Measurements from ENCODE around the gene GUK1. TPM values are rescaled to one million over a fixed set of nuclear protein-coding genes. Genes with fewer than 3 reads are reported as not detected.

Gene GUK1
- total and polyA plus RNA-seq, 4 donors, result 158 to 476 (median 307) TPM

GRCh38 chr1:228145463-228146416, 5.7 kb downstream of the GUK1 start:
- H3K27ac ChIP-seq (ENCODE audit: low read depth in 1 of 2, low read length in 1 of 2), result peak overlapping the region in 1 of 2 donors; percentile 4
- peaks cover 0 to 56% (median 1%) of the 10 kb centered on the region in 4 donors for H3K36me3 ChIP-seq (ENCODE audit: control insufficient read depth in 4 of 4, insufficient read depth in 4 of 4, low read length in 4 of 4)
- 89 to 94% methylated on average over 27 to 31 of the region's 31 CpGs for WGBS, 2 donors
- no peak for DNase-seq
- peaks cover 0 to 56% (median 25%) of the 10 kb centered on the region in 5 donors for H3K4me1 ChIP-seq (ENCODE audit: control insufficient read depth in 5 of 5, insufficient read depth in 5 of 5, low read length in 5 of 5)
- no peak for ATAC-seq (ENCODE audit: insufficient read depth, low FRiP score)
- TF ChIP-seq CTCF (IDR thresholded peaks at IDR 0.05; ENCODE audit: control extremely low read depth, extremely low read depth), result no peak
- H3K27me3 ChIP-seq (ENCODE audit: control insufficient read depth in 3 of 3, insufficient read depth in 3 of 3, low read length in 2 of 3), result no peaks in the 10 kb centered on the region
- H3K9ac ChIP-seq (ENCODE audit: insufficient read depth in 1 of 2, low read length in 2 of 2), result no peak overlapping the region
- H3K9me3 ChIP-seq (ENCODE audit: control insufficient read depth in 4 of 4, insufficient read depth in 3 of 4, low read length in 3 of 4), result no peaks in the 10 kb centered on the region
- H3K4me3 ChIP-seq, result no peak overlapping the region

- peaks cover 8 to 61% (median 34%) of the 10 kb centered on the region in 5 donors for H3K4me1 ChIP-seq (ENCODE audit: control insufficient read depth in 5 of 5, insufficient read depth in 5 of 5, low read length in 5 of 5)
- DNase-seq (no peak), ATAC-seq (ENCODE audit: insufficient read depth, low FRiP score) (no peak)
- no peak overlapping the region for H3K4me3 ChIP-seq
- WGBS, 2 donors, result 90 to 93% methylated on average over 18 of the region's 18 CpGs
- H3K36me3 ChIP-seq (ENCODE audit: control insufficient read depth in 4 of 4, insufficient read depth in 4 of 4, low read length in 4 of 4), result peaks cover 0 to 58% (median 1%) of the 10 kb centered on the region in 4 donors
- no peaks in the 10 kb centered on the region for H3K9me3 ChIP-seq (ENCODE audit: control insufficient read depth in 4 of 4, insufficient read depth in 3 of 4, low read length in 3 of 4)
- TF ChIP-seq CTCF (IDR thresholded peaks at IDR 0.05; ENCODE audit: control extremely low read depth, extremely low read depth), result no peak
- no peak overlapping the region for H3K9ac ChIP-seq (ENCODE audit: insufficient read depth in 1 of 2, low read length in 2 of 2)
- H3K27ac ChIP-seq (ENCODE audit: low read depth in 1 of 2, low read length in 1 of 2), result no peak overlapping the region
- H3K27me3 ChIP-seq (ENCODE audit: control insufficient read depth in 3 of 3, insufficient read depth in 3 of 3, low read length in 2 of 3), result no peaks in the 10 kb centered on the region
Observed at GRCh38 chr1:228146417-228147150, 6.5 kb downstream of the GUK1 start.

GRCh38 chr1:228147151-228147693, 7.1 kb downstream of the GUK1 start:
- Histone ChIP-seq H3K4me1 (ENCODE audit: control insufficient read depth in 5 of 5, insufficient read depth in 5 of 5, low read length in 5 of 5) (peaks cover 8 to 55% (median 30%) of the 10 kb centered on the region in 5 donors), H3K27me3 (ENCODE audit: control insufficient read depth in 3 of 3, insufficient read depth in 3 of 3, low read length in 2 of 3) (no peaks in the 10 kb centered on the region), H3K9ac (ENCODE audit: insufficient read depth in 1 of 2, low read length in 2 of 2) (no peak overlapping the region), H3K27ac (ENCODE audit: low read depth in 1 of 2, low read length in 1 of 2) (peak overlapping the region in 1 of 2 donors; percentile 22), H3K4me3 (no peak overlapping the region), H3K9me3 (ENCODE audit: control insufficient read depth in 4 of 4, insufficient read depth in 3 of 4, low read length in 3 of 4) (no peaks in the 10 kb centered on the region), H3K36me3 (ENCODE audit: control insufficient read depth in 4 of 4, insufficient read depth in 4 of 4, low read length in 4 of 4) (peaks cover 0 to 55% (median 1%) of the 10 kb centered on the region in 4 donors)
- ATAC-seq (ENCODE audit: insufficient read depth, low FRiP score), result no peak
- no peak for DNase-seq
- no peak for TF ChIP-seq CTCF (IDR thresholded peaks at IDR 0.05; ENCODE audit: control extremely low read depth, extremely low read depth)
- 92 to 96% methylated on average over 19 to 20 of the region's 20 CpGs for WGBS, 2 donors
